ENCODE results near the gene PC.
"Not testable (repeated sequence)": the region's sequence is repeated elsewhere in the genome, so short reads cannot be mapped to it uniquely, and the experiment has no call there.

PC gene, protein sequence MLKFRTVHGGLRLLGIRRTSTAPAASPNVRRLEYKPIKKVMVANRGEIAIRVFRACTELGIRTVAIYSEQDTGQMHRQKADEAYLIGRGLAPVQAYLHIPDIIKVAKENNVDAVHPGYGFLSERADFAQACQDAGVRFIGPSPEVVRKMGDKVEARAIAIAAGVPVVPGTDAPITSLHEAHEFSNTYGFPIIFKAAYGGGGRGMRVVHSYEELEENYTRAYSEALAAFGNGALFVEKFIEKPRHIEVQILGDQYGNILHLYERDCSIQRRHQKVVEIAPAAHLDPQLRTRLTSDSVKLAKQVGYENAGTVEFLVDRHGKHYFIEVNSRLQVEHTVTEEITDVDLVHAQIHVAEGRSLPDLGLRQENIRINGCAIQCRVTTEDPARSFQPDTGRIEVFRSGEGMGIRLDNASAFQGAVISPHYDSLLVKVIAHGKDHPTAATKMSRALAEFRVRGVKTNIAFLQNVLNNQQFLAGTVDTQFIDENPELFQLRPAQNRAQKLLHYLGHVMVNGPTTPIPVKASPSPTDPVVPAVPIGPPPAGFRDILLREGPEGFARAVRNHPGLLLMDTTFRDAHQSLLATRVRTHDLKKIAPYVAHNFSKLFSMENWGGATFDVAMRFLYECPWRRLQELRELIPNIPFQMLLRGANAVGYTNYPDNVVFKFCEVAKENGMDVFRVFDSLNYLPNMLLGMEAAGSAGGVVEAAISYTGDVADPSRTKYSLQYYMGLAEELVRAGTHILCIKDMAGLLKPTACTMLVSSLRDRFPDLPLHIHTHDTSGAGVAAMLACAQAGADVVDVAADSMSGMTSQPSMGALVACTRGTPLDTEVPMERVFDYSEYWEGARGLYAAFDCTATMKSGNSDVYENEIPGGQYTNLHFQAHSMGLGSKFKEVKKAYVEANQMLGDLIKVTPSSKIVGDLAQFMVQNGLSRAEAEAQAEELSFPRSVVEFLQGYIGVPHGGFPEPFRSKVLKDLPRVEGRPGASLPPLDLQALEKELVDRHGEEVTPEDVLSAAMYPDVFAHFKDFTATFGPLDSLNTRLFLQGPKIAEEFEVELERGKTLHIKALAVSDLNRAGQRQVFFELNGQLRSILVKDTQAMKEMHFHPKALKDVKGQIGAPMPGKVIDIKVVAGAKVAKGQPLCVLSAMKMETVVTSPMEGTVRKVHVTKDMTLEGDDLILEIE

GRCh38 chr11:66958232-66958955 lies at the start of gene PC:
Gene PC, minus strand, starts transcription at chr11:66958383. Its CDS starts 86,224 bp downstream, at chr11:66872159.
- Histone ChIP-seq H3K27me3 (ENCODE audit: low read depth, low read length) (no peaks in the 10 kb centered on the region), H3K9me3 (ENCODE audit: control insufficient read depth in 1 of 2, low read length in 2 of 2) (no peaks in the 10 kb centered on the region), H3K4me1 (ENCODE audit: control insufficient read depth in 1 of 2, insufficient read depth in 2 of 2, low read length in 2 of 2) (peaks cover 5 to 20% of the 10 kb centered on the region in 2 donors), H3K36me3 (ENCODE audit: control insufficient read depth in 1 of 2, insufficient read depth in 2 of 2, low read length in 2 of 2) (no peaks in the 10 kb centered on the region), H3K4me3 (ENCODE audit: low read depth in 1 of 2, low read length in 2 of 2) (peak within 1 kb of the TSS; percentile 62 to 73), H3K27ac (ENCODE audit: low read length) (peak within 1 kb of the TSS; percentile 56)

- Histone ChIP-seq H3K27ac (ENCODE audit: low read length) (no peak overlapping the region), H3K27me3 (ENCODE audit: low read depth, low read length) (no peaks in the 10 kb centered on the region), H3K4me3 (ENCODE audit: low read depth in 1 of 2, low read length in 2 of 2) (no peak overlapping the region), H3K9me3 (ENCODE audit: control insufficient read depth in 1 of 2, low read length in 2 of 2) (no peaks in the 10 kb centered on the region), H3K4me1 (ENCODE audit: control insufficient read depth in 1 of 2, insufficient read depth in 2 of 2, low read length in 2 of 2) (no peaks in the 10 kb centered on the region), H3K36me3 (ENCODE audit: control insufficient read depth in 1 of 2, insufficient read depth in 2 of 2, low read length in 2 of 2) (no peaks in the 10 kb centered on the region)
Measured at GRCh38 chr11:67007126-67007525, 48.9 kb upstream of the PC start.

DNA sequence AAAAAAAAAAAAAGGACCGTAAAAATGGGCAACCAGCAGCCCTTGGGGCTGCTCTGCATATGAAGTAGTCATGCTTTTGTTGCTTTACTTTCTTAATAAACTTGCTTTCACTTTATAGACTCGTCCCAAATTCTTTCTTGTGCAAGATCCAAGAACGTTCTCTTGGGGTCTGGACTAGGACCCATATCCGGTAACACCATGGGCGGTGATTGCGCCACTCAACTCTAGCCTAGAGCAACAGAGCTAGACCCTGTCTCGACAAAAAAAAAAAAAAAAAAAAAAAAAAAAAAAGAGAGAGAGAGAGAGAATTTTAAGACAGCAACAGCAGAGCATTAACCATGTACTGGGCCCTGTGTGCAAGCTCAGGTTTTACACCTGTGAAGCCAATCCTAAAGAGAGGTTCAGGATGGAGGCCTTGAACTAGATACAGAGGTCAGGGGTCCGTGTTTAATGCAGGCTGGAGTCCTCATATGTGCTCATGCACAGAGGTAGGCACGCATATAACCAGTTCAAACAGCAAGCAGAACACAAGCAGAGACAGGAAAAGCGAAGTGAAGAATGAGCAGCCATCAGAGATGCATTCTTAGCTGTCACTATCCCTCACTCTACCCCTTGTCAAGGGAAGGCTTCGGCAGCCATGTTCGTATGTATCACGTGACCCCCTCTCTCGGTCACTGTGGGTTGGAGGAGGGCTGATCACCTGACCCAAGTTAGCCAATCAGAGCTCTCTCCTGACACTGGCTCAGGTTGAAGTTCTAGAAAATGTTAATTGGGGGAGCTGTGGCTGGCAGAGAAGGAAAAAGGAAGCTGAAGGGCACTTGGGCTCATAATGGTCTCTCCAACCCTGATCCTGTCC lies 48.1 kb upstream of the PC start:
- H3K27ac ChIP-seq (ENCODE audit: low read length), result no peak overlapping the region
- no peak overlapping the region for H3K4me3 ChIP-seq (ENCODE audit: low read depth in 1 of 2, low read length in 2 of 2)

DNA sequence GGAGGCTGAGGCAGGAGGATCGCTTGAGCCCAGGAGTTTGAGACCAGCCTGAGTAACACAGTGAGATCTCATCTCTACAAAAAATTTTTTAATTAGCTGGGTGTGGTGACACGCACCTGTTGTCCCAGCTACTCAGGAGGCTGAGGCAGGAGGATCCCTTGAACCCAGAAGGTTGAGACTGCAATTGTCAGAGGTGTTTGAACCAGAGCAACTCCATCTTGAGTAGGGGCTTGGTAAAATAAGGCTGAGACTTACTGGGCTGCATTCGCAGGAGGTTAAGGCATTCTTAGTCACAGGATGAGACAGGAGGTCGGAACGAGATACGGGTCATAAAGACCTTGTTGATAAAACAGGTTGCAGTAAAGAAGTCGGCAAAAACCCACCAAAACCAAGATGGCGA lies 47.0 kb upstream of the PC start:
- not testable (repeated sequence) for H3K27me3 ChIP-seq (ENCODE audit: low read depth, low read length); H3K27ac ChIP-seq (ENCODE audit: low read length); H3K4me3 ChIP-seq (ENCODE audit: low read depth in 1 of 2, low read length in 2 of 2); H3K4me1 ChIP-seq (ENCODE audit: control insufficient read depth in 1 of 2, insufficient read depth in 2 of 2, low read length in 2 of 2); H3K36me3 ChIP-seq (ENCODE audit: control insufficient read depth in 1 of 2, insufficient read depth in 2 of 2, low read length in 2 of 2); H3K9me3 ChIP-seq (ENCODE audit: control insufficient read depth in 1 of 2, low read length in 2 of 2)

More for the DNA sequence above, 48.1 kb upstream of the PC start:
- no peaks in the 10 kb centered on the region for H3K4me1 ChIP-seq (ENCODE audit: control insufficient read depth in 1 of 2, insufficient read depth in 2 of 2, low read length in 2 of 2)
- H3K27me3 ChIP-seq (ENCODE audit: low read depth, low read length), result no peaks in the 10 kb centered on the region
- H3K9me3 ChIP-seq (ENCODE audit: control insufficient read depth in 1 of 2, low read length in 2 of 2), result no peaks in the 10 kb centered on the region
- no peaks in the 10 kb centered on the region for H3K36me3 ChIP-seq (ENCODE audit: control insufficient read depth in 1 of 2, insufficient read depth in 2 of 2, low read length in 2 of 2)

- Histone ChIP-seq H3K9me3 (ENCODE audit: control insufficient read depth in 1 of 2, low read length in 2 of 2) (no peaks in the 10 kb centered on the region), H3K27ac (ENCODE audit: low read length) (no peak overlapping the region), H3K36me3 (ENCODE audit: control insufficient read depth in 1 of 2, insufficient read depth in 2 of 2, low read length in 2 of 2) (no peaks in the 10 kb centered on the region), H3K27me3 (ENCODE audit: low read depth, low read length) (no peaks in the 10 kb centered on the region), H3K4me1 (ENCODE audit: control insufficient read depth in 1 of 2, insufficient read depth in 2 of 2, low read length in 2 of 2) (no peaks in the 10 kb centered on the region), H3K4me3 (ENCODE audit: low read depth in 1 of 2, low read length in 2 of 2) (no peak overlapping the region)
Measured at GRCh38 chr11:67002921-67003411, 44.8 kb upstream of the PC start.

GRCh38 chr11:67002297-67002913 lies 44.2 kb upstream of the PC start:
- H3K36me3 ChIP-seq (ENCODE audit: control insufficient read depth in 1 of 2, insufficient read depth in 2 of 2, low read length in 2 of 2), result no peaks in the 10 kb centered on the region
- H3K9me3 ChIP-seq (ENCODE audit: control insufficient read depth in 1 of 2, low read length in 2 of 2), result no peaks in the 10 kb centered on the region
- no peak overlapping the region for H3K4me3 ChIP-seq (ENCODE audit: low read depth in 1 of 2, low read length in 2 of 2)
- no peaks in the 10 kb centered on the region for H3K27me3 ChIP-seq (ENCODE audit: low read depth, low read length)
- H3K4me1 ChIP-seq (ENCODE audit: control insufficient read depth in 1 of 2, insufficient read depth in 2 of 2, low read length in 2 of 2), result no peaks in the 10 kb centered on the region
- no peak overlapping the region for H3K27ac ChIP-seq (ENCODE audit: low read length)

DNA sequence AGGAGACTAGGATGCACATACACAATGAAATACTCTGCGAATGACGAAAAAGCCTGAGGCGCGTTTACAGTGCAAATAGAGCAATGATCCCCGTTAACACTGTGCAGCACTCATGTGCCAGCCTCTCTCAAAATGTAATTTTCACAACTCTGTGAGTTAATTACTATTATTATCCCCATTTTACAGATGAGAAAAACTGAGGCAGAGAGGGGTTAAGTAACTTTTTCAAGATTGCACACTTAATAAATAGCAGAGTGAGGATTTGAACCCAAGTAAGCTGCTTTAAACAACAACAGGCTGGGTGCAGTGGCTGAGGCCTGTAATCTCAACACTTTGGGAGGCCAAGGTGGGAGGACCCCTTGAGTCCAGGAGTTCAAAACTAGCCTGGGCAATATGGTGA lies 43.1 kb upstream of the PC start:
- Histone ChIP-seq H3K9me3 (ENCODE audit: control insufficient read depth in 1 of 2, low read length in 2 of 2) (no peaks in the 10 kb centered on the region), H3K4me1 (ENCODE audit: control insufficient read depth in 1 of 2, insufficient read depth in 2 of 2, low read length in 2 of 2) (no peaks in the 10 kb centered on the region), H3K4me3 (ENCODE audit: low read depth in 1 of 2, low read length in 2 of 2) (no peak overlapping the region), H3K27me3 (ENCODE audit: low read depth, low read length) (no peaks in the 10 kb centered on the region), H3K36me3 (ENCODE audit: control insufficient read depth in 1 of 2, insufficient read depth in 2 of 2, low read length in 2 of 2) (no peaks in the 10 kb centered on the region), H3K27ac (ENCODE audit: low read length) (no peak overlapping the region)

DNA sequence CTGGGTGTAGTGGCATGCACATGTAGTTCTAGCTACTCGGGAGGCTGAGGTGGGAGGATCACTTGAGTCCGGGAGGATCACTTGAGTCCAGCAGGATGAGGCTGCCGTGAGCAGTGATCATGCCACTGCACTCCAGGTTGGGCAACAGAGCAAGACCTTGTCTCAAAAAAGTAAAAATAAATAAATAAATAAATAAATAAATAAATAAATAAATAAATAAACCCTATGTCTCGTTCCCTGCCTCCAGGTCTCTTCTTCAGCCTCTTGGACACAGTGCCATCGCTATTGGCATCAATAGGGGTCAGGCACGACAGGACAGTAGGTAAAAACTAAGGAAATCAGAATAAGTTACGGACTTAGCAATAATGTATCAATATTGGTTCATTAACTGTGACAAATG lies 41.4 kb upstream of the PC start:
- no peak overlapping the region for H3K27ac ChIP-seq (ENCODE audit: low read length)
- H3K9me3 ChIP-seq (ENCODE audit: control insufficient read depth in 1 of 2, low read length in 2 of 2), result no peaks in the 10 kb centered on the region
- no peaks in the 10 kb centered on the region for H3K36me3 ChIP-seq (ENCODE audit: control insufficient read depth in 1 of 2, insufficient read depth in 2 of 2, low read length in 2 of 2)
- no peak overlapping the region for H3K4me3 ChIP-seq (ENCODE audit: low read depth in 1 of 2, low read length in 2 of 2)
- H3K4me1 ChIP-seq (ENCODE audit: control insufficient read depth in 1 of 2, insufficient read depth in 2 of 2, low read length in 2 of 2), result no peaks in the 10 kb centered on the region
- H3K27me3 ChIP-seq (ENCODE audit: low read depth, low read length), result no peaks in the 10 kb centered on the region

GRCh38 chr11:66996609-66997273 lies 38.6 kb upstream of the PC start:
- no peaks in the 10 kb centered on the region for H3K36me3 ChIP-seq (ENCODE audit: control insufficient read depth in 1 of 2, insufficient read depth in 2 of 2, low read length in 2 of 2)
- no peaks in the 10 kb centered on the region for H3K4me1 ChIP-seq (ENCODE audit: control insufficient read depth in 1 of 2, insufficient read depth in 2 of 2, low read length in 2 of 2)
- no peak overlapping the region for H3K4me3 ChIP-seq (ENCODE audit: low read depth in 1 of 2, low read length in 2 of 2)
- no peaks in the 10 kb centered on the region for H3K27me3 ChIP-seq (ENCODE audit: low read depth, low read length)
- no peaks in the 10 kb centered on the region for H3K9me3 ChIP-seq (ENCODE audit: control insufficient read depth in 1 of 2, low read length in 2 of 2)
- H3K27ac ChIP-seq (ENCODE audit: low read length), result no peak overlapping the region

All from muscle layer of duodenum (tissue), 2 donors.